MCF 10A (cell line): Measurements from ENCODE around the gene RNF213. TPM values are rescaled to one million over a fixed set of nuclear protein-coding genes. Genes with fewer than 3 reads are reported as not detected.

Experiments used
- BruUV-seq: library from RNA; stranded (reverse); fragments of 400-500 nt; replicated peaks from 2 replicates; lab custom pipeline; 2021; lab: Mats Ljungman, UMichigan
- CTCF ChIA-PET: fragments of 300-600 bp; sonication (Branson Sonifier 250); formaldehyde crosslinking; extraction: SDS; loops from one replicate; lab custom pipeline; 2021; ENCODE audit warnings: antibody characterized with exemption, inconsistent platforms; lab: Yijun Ruan, JAX
- POLR2A ChIA-PET: fragments of 300-600, 350-650 bp; sonication (Branson Sonifier 250); formaldehyde crosslinking; extraction: SDS; loops from one replicate; lab custom pipeline; 2020; ENCODE audit warnings: antibody characterized with exemption, inconsistent platforms; lab: Yijun Ruan, JAX
- DNase-seq: peaks from one replicate; pipeline ENCODE4 v3.0.0-alpha.2; 2018; ENCODE audit not compliant: unreplicated experiment
- H3K27ac Mint-ChIP-seq: one replicate; pipeline ENCODE4 v1.8.0; 2022; ENCODE audit warnings: mild to moderate bottlenecking, low read depth, mixed read lengths; ENCODE audit not compliant: unreplicated experiment
- H3K27me3 Mint-ChIP-seq: one replicate; pipeline ENCODE4 v1.8.0; 2022; ENCODE audit warnings: mixed read lengths; ENCODE audit not compliant: insufficient read depth, unreplicated experiment
- H3K36me3 Mint-ChIP-seq: one replicate; pipeline ENCODE4 v1.8.0; 2022; ENCODE audit warnings: mild to moderate bottlenecking, moderate library complexity, mixed read lengths; ENCODE audit not compliant: insufficient read depth, unreplicated experiment
- H3K4me1 Mint-ChIP-seq: one replicate; pipeline ENCODE4 v1.8.0; 2022; ENCODE audit warnings: mixed read lengths; ENCODE audit not compliant: insufficient read depth, unreplicated experiment
- H3K4me3 Mint-ChIP-seq: one replicate; pipeline ENCODE4 v1.8.0; 2022; ENCODE audit warnings: mild to moderate bottlenecking, moderate library complexity, mixed read lengths; ENCODE audit not compliant: unreplicated experiment
- H3K9me3 Mint-ChIP-seq: one replicate; pipeline ENCODE4 v1.8.0; 2022; ENCODE audit warnings: mixed read lengths; ENCODE audit not compliant: unreplicated experiment
- intact Hi-C: fragments of 100-400 bp; cut with micrococcal nuclease; formaldehyde crosslinking; loops from 2 replicates; pipeline ENCODE4 v1.14.1; 2022
- total RNA-seq: library from RNA; stranded (reverse); gene quantifications from 2 replicates; pipeline ENCODE4 v1.2.3, GENCODE V29; 2022
- TF ChIP-seq, protein P1 (sequence below): fragments of 200-600 bp; IDR thresholded peaks from one replicate; pipeline ENCODE4 v1.8.0; 2022; ENCODE audit warnings: antibody characterized with exemption, mild to moderate bottlenecking; ENCODE audit not compliant: unreplicated experiment

Gene RNF213
- total RNA-seq, 1 experiment from 2014 or later = 50.5 TPM

DNA sequence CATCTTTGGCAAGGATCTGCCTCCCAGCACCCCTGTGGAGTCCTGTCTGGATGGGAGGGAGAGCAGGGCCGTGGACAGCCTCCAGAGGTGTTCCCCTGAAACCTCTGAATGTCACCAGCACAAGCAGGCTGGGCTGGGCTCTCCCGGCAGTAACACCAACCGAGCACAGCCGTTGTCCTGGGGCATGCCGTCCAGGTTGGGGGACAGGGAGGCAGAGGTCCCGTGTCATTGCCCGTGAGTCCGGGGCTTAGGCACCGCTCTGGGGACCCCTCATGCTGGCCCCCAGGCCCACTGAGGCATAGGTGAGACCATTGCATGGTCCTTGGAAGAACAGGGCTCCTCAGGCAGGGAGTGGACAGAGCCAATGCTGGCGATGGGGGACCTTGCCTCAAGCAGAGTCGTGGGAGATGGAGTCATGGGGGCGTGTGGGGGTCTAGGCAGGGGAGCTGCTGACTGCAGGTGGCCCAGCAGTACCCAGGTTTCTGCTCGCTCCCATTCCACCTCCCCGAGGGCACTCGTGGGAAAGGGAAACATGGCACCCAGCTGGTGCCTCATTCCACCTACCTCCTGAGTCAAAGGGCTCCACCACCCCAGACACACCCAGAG, 171.8 kb downstream of the RNF213 start:
- CTCF ChIA-PET = interaction anchor here (0.6 to 0.7 kb wide), 2 partner anchors 187 to 556 kb away, joined by 3 read pairs; no protein-coding TSS in a partner anchor
- intact Hi-C loops = no loop called here
- DNase-seq = no peak
- Mint-ChIP-seq H3K4me3 (no peak overlapping the region), H3K9me3 (no peaks in the 10 kb centered on the region), H3K36me3 (no peaks in the 10 kb centered on the region), H3K27me3 (no peaks in the 10 kb centered on the region), H3K4me1 (no peaks in the 10 kb centered on the region), H3K27ac (no peak overlapping the region)
- TF ChIP-seq, protein P1, sequence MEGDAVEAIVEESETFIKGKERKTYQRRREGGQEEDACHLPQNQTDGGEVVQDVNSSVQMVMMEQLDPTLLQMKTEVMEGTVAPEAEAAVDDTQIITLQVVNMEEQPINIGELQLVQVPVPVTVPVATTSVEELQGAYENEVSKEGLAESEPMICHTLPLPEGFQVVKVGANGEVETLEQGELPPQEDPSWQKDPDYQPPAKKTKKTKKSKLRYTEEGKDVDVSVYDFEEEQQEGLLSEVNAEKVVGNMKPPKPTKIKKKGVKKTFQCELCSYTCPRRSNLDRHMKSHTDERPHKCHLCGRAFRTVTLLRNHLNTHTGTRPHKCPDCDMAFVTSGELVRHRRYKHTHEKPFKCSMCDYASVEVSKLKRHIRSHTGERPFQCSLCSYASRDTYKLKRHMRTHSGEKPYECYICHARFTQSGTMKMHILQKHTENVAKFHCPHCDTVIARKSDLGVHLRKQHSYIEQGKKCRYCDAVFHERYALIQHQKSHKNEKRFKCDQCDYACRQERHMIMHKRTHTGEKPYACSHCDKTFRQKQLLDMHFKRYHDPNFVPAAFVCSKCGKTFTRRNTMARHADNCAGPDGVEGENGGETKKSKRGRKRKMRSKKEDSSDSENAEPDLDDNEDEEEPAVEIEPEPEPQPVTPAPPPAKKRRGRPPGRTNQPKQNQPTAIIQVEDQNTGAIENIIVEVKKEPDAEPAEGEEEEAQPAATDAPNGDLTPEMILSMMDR = no peak
- no TSS peak for BruUV-seq
- POLR2A ChIA-PET = no interaction called here

DNA sequence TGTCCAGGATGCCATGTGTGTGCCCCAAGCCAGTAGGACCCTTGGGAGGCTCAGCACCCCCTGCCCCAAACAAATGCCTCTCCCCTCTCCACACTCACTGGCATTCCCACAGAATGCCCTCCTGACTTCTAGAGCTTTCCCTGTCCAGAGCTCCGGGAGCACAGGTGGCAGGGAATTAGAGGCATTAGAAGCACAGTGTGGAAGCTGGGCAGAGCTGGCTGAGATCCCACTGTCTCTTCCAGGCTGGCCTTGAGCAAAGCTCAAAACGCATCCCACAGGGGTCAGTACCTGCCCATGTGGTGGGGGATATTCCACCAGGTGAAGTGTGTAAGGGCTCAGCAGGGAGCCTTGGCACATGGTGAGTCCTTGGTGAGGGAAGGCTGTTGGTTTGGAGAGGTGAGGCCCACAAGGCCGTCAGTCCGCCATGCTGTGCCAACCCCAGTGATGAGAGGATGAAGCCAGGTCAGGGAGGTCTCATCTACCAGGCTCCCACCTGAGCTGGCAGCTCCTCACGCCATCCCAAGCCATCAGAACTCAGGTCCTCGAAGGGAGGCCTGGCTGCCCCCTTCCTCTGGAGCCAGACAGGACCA, 172.4 kb downstream of the RNF213 start:
- Mint-ChIP-seq H3K4me1 (no peaks in the 10 kb centered on the region), H3K4me3 (no peak overlapping the region), H3K9me3 (no peaks in the 10 kb centered on the region), H3K36me3 (no peaks in the 10 kb centered on the region), H3K27ac (no peak overlapping the region), H3K27me3 (no peaks in the 10 kb centered on the region)
- TF ChIP-seq, protein P1 = no peak
- DNase-seq = no peak
- ChIA-PET POLR2A (no interaction called here), CTCF (interaction anchor here (0.6 to 0.7 kb wide), 4 partner anchors 27 to 454 kb away, joined by 3 to 5 read pairs (median 3); no protein-coding TSS in a partner anchor)
- intact Hi-C loops = no loop called here
- BruUV-seq = no TSS peak

DNA sequence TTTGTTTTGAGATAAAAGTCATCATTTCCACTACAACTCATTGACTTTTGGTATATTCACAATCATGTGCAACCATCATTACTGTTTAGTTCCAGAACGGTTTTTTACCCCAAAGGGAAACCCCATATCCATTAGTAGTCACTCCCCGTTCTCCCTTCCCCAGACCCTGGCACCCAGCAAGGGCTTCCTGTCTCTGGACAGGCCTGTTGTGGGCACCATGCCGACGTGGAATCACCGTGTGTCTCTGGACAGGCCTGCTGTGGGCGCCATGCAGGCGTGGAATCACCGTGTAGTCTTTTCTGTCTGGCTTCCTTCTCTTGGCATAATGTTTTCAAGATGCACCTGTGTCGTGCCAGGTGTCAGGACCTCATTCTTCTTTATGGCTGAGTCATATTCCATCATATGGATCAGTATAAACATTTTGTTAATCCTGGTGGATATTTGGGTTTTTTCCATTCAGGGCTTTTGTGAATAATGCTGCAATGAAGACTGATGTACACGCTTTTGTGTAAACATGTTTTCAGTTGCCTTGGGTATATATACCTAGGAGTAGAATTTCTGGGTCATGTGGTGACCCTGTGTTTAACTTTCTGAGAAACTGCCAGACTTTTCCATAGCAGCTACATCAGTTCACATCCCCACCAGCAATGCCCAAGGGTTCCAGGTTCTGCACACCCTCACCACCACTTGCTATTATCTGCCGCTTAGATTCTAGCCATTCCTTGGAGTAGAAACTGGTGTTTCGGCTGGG, 173.4 kb downstream of the RNF213 start:
- H3K36me3 Mint-ChIP-seq = no peaks in the 10 kb centered on the region
- no peak for DNase-seq
- H3K9me3 Mint-ChIP-seq = no peaks in the 10 kb centered on the region
- ChIA-PET CTCF (interaction anchor here (0.6 to 0.7 kb wide), 3 partner anchors 26 to 668 kb away, joined by 3 to 5 read pairs (median 3); no protein-coding TSS in a partner anchor), POLR2A (no interaction called here)
- BruUV-seq = no TSS peak
- H3K4me1 Mint-ChIP-seq = no peaks in the 10 kb centered on the region
- intact Hi-C loops = no loop called here
- no peak overlapping the region for H3K27ac Mint-ChIP-seq
- no peaks in the 10 kb centered on the region for H3K27me3 Mint-ChIP-seq
- TF ChIP-seq, protein P1 = no peak
- H3K4me3 Mint-ChIP-seq = no peak overlapping the region

DNA sequence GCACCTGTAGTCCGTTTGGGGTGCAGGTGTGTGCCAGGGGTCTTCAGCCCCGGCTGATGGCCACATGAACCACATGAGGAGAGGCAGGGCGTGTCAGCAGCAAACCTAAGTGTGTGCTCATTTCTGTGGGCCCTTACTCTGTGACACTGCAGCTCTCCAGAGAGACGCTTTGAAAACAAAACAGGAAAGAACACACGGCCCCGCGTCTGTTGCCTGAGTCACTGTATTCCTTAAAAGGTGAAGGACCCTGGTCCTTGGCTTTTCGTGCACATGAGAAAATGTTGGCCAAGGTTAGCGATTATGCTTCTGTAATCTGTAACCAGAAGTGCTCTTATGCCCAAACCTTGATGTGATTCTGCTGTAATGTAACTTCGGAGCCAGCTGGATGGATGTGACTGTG, 176.9 kb downstream of the RNF213 start:
- Mint-ChIP-seq H3K9me3 (no peaks in the 10 kb centered on the region), H3K27me3 (no peaks in the 10 kb centered on the region), H3K27ac (no peak overlapping the region), H3K4me1 (no peaks in the 10 kb centered on the region), H3K4me3 (no peak overlapping the region), H3K36me3 (no peaks in the 10 kb centered on the region)
- TF ChIP-seq, protein P1 = no peak
- BruUV-seq = no TSS peak
- intact Hi-C loops = no loop called here
- CTCF ChIA-PET = interaction anchor here (1.5 kb wide), 2 partner anchors 10 to 11 kb away, joined by 4 to 5 read pairs; no protein-coding TSS in a partner anchor
- DNase-seq = no peak
- POLR2A ChIA-PET = interaction anchor here (0.5 kb wide), 1 partner anchor 23 kb away, joined by 3 read pairs; the partner anchor contains the start of gene ENDOV
